ENCODE results near the gene PTPN9. TPM values are rescaled to one million over a fixed set of nuclear protein-coding genes. Genes with fewer than 3 reads are reported as not detected.
"Not testable (repeated sequence)": the region's sequence is repeated elsewhere in the genome, so short reads cannot be mapped to it uniquely, and the experiment has no call there.

The PTPN9 gene
- total RNA-seq, 4 donors from 2014 or later: 16.3 to 30.6 (median 25.0) TPM

DNA sequence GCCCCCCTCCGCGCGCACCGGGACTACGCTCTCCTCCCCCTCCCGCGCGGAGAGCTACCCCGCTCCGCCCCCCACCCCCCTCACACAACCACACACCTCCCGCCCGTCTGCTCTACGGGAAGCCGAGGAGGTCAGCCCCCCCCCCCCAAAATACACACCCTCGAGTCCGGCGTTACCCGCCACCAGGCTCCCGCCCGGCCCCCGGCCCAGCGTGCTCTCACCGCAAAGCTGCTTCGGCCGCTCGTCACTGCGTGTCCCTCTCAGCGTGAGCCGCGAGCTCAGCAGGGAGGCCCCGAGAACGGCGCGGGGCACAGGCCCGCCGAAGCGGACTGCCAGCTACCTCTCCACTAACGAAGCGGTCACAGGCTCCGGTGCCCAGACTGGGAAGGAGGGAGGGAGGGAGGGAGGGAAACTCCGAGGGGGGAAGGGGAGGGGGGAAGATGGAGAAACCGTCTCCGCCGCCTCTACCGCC is 127.9 kb downstream of the PTPN9 start:
- peaks cover 2 to 58% (median 13%) of the 10 kb centered on the region in 3 donors for H3K4me1 ChIP-seq
- no peak for ATAC-seq
- no peaks in the 10 kb centered on the region for H3K9me3 ChIP-seq
- peak overlapping the region; percentile 76 to 88 for H3K4me3 ChIP-seq
- WGBS, 2 donors (ENCODE audit: low coverage in 1 of 2): no CpG with 5 or more reads among the region's 45 CpGs
- TF ChIP-seq EP300 (IDR thresholded peaks at IDR 0.05) (no peak), POLR2AphosphoS5 (IDR thresholded peaks at IDR 0.05) (no peak), POLR2A (IDR thresholded peaks at IDR 0.05) (peak; percentile 19 to 41)
- TF ChIP-seq, protein P1, sequence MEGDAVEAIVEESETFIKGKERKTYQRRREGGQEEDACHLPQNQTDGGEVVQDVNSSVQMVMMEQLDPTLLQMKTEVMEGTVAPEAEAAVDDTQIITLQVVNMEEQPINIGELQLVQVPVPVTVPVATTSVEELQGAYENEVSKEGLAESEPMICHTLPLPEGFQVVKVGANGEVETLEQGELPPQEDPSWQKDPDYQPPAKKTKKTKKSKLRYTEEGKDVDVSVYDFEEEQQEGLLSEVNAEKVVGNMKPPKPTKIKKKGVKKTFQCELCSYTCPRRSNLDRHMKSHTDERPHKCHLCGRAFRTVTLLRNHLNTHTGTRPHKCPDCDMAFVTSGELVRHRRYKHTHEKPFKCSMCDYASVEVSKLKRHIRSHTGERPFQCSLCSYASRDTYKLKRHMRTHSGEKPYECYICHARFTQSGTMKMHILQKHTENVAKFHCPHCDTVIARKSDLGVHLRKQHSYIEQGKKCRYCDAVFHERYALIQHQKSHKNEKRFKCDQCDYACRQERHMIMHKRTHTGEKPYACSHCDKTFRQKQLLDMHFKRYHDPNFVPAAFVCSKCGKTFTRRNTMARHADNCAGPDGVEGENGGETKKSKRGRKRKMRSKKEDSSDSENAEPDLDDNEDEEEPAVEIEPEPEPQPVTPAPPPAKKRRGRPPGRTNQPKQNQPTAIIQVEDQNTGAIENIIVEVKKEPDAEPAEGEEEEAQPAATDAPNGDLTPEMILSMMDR (IDR thresholded peaks at IDR 0.05): no peak
- peak overlapping the region; percentile 92 to 100 (median 100) for H3K27ac ChIP-seq
- H3K36me3 ChIP-seq: peaks cover 0 to 13% of the 10 kb centered on the region in 2 donors
- no peaks in the 10 kb centered on the region for H3K27me3 ChIP-seq

- peak overlapping the region; percentile 92 to 100 (median 100) for H3K27ac ChIP-seq
- TF ChIP-seq POLR2A (IDR thresholded peaks at IDR 0.05) (no peak), EP300 (IDR thresholded peaks at IDR 0.05) (no peak), POLR2AphosphoS5 (IDR thresholded peaks at IDR 0.05) (peak; percentile 71)
- TF ChIP-seq, protein P1 (IDR thresholded peaks at IDR 0.05): peak in 1 of 4 experiments; percentile 40
- 0 to 5% methylated on average over 8 to 13 of the region's 62 CpGs for WGBS, 2 donors (ENCODE audit: low coverage in 1 of 2)
- H3K4me3 ChIP-seq: peak overlapping the region; percentile 76 to 88
- ATAC-seq: peak; percentile 59
- H3K36me3 ChIP-seq: peaks cover 0 to 13% of the 10 kb centered on the region in 2 donors
- H3K27me3 ChIP-seq: no peaks in the 10 kb centered on the region
- peaks cover 2 to 60% (median 10%) of the 10 kb centered on the region in 3 donors for H3K4me1 ChIP-seq
- no peaks in the 10 kb centered on the region for H3K9me3 ChIP-seq
Measured at GRCh38 chr15:75450307-75451201, 128.6 kb downstream of the PTPN9 start.

DNA sequence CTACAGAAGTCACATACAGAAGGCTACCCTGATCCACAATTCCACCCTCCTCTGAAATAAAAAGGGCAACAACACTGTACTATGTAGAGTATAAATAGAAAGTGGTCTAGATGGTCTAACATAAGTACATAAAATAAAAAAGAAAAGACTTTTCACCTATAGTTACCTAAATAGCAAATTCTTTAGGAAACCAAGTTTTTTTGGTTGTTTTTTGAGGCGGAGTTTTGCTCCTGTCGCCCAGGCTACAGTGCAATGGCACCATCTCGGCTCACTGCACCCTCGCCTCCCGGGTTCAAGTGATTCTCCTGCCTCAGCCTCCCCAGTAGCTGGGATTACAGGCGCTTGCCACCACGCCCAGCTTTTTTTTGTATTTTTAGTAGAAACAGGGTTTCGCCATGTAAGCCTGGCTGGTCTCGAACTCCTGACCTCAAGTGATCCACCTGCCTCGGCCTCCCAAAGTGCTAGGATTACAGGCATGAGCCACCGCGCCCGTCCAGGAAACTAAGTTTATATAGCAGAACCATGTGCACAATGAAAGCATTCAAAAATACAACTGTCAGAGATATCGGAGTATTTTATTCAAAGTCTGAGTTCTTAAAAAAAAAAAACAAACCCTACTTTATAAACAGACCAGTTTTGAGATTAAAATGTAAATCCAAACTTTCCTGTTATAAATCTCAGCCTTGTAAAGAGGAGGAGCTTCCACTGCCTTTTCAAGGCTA is 129.4 kb downstream of the PTPN9 start:
- H3K36me3 ChIP-seq: peaks cover 0 to 13% of the 10 kb centered on the region in 2 donors
- peaks cover 2 to 67% (median 10%) of the 10 kb centered on the region in 3 donors for H3K4me1 ChIP-seq
- no peaks in the 10 kb centered on the region for H3K27me3 ChIP-seq
- TF ChIP-seq EP300 (IDR thresholded peaks at IDR 0.05) (no peak), POLR2AphosphoS5 (IDR thresholded peaks at IDR 0.05) (no peak), POLR2A (IDR thresholded peaks at IDR 0.05) (no peak)
- TF ChIP-seq, protein P1 (IDR thresholded peaks at IDR 0.05): no peak
- WGBS, 2 donors (ENCODE audit: low coverage in 1 of 2): 37 to 52% methylated on average over 5 to 13 of the region's 14 CpGs
- no peak for ATAC-seq
- no peaks in the 10 kb centered on the region for H3K9me3 ChIP-seq
- H3K4me3 ChIP-seq: peak overlapping the region; percentile 76 to 88
- H3K27ac ChIP-seq: peak overlapping the region; percentile 44 to 100 (median 100)

DNA sequence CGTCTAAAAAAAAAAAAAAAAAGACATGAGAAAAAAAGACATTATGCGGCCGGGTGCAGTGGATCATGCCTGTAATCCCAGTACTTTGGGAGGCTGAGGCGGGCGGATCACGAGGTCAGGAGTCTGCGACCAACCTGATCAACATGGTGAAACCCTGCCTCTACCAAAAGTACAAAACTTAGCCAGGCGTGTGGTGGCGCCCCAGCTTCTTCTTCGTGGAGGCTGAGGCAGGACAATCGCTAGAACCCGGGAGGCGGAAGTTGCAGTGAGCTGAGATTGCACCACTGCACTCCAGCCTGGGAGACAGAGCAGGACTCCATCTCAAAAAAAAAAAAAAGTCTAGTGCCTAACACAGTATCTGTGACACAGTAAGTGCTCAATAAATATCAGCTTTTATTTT is 130.9 kb downstream of the PTPN9 start:
- not testable (repeated sequence) for H3K27me3 ChIP-seq, ATAC-seq, H3K27ac ChIP-seq, H3K4me3 ChIP-seq, H3K9me3 ChIP-seq
- H3K36me3 ChIP-seq: peaks cover 0 to 16% of the 10 kb centered on the region in 2 donors
- WGBS, 2 donors (ENCODE audit: low coverage in 1 of 2): 82 to 93% methylated on average over 3 to 7 of the region's 13 CpGs
- H3K4me1 ChIP-seq: peaks cover 2 to 77% (median 10%) of the 10 kb centered on the region in 3 donors

- H3K9me3 ChIP-seq: no peaks in the 10 kb centered on the region
- ATAC-seq: no peak
- H3K4me3 ChIP-seq: no peak overlapping the region
- WGBS, 2 donors (ENCODE audit: low coverage in 1 of 2): 80 to 90% methylated on average over 3 of the region's 3 CpGs
- H3K27me3 ChIP-seq: no peaks in the 10 kb centered on the region
- peaks cover 0 to 25% of the 10 kb centered on the region in 2 donors for H3K36me3 ChIP-seq
- no peak overlapping the region for H3K27ac ChIP-seq
- H3K4me1 ChIP-seq: peaks cover 2 to 71% (median 10%) of the 10 kb centered on the region in 3 donors
- no peak for TF ChIP-seq POLR2A (IDR thresholded peaks at IDR 0.05)
- no peak for TF ChIP-seq POLR2AphosphoS5 (IDR thresholded peaks at IDR 0.05)
- TF ChIP-seq, protein P1 (IDR thresholded peaks at IDR 0.05): no peak
- TF ChIP-seq EP300 (IDR thresholded peaks at IDR 0.05): no peak
Measured at GRCh38 chr15:75446151-75446550, 133.0 kb downstream of the PTPN9 start.

DNA sequence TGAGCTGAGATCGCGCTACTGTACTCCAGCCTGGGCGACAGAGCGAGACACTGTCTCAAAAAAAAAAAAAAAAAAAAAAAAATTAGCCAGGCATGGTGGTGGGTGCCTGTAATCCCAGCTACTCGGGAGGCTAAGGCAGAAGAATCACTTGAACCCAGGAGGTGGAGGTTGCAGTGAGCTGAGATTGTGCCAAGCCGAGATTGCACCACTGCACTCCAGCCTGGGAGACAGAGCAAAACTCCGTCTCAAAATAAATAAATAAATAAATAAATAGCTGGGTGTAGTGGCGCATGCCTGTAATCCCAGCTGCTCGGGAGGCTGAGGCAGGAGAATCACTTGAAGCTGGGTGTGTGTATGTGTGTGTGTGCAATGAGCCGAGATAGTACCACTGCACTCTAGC is 133.8 kb downstream of the PTPN9 start:
- not testable (repeated sequence) for H3K9me3 ChIP-seq, ATAC-seq, H3K27me3 ChIP-seq, H3K4me3 ChIP-seq, H3K27ac ChIP-seq
- H3K36me3 ChIP-seq: peaks cover 0 to 27% of the 10 kb centered on the region in 2 donors
- peaks cover 2 to 69% (median 10%) of the 10 kb centered on the region in 3 donors for H3K4me1 ChIP-seq
- WGBS, 2 donors (ENCODE audit: low coverage in 1 of 2): 80 to 84% methylated on average over 2 to 3 of the region's 10 CpGs

- H3K36me3 ChIP-seq: peaks cover 0 to 27% of the 10 kb centered on the region in 2 donors
- not testable (repeated sequence) for H3K4me3 ChIP-seq, H3K27me3 ChIP-seq, ATAC-seq, H3K9me3 ChIP-seq, H3K27ac ChIP-seq
- WGBS, 2 donors (ENCODE audit: low coverage in 1 of 2): 85 to 95% methylated on average over 6 to 8 of the region's 8 CpGs
- peaks cover 0 to 56% (median under 1%) of the 10 kb centered on the region in 3 donors for H3K4me1 ChIP-seq
Measured at GRCh38 chr15:75443972-75444453, 135.1 kb downstream of the PTPN9 start.

All from gastroesophageal sphincter (tissue), 4 donors.